ENCODE measurements around the gene KIAA1217.

- TF ChIP-seq POLR2A (IDR thresholded peaks at IDR 0.05), result no peak
- TF ChIP-seq, protein P1, sequence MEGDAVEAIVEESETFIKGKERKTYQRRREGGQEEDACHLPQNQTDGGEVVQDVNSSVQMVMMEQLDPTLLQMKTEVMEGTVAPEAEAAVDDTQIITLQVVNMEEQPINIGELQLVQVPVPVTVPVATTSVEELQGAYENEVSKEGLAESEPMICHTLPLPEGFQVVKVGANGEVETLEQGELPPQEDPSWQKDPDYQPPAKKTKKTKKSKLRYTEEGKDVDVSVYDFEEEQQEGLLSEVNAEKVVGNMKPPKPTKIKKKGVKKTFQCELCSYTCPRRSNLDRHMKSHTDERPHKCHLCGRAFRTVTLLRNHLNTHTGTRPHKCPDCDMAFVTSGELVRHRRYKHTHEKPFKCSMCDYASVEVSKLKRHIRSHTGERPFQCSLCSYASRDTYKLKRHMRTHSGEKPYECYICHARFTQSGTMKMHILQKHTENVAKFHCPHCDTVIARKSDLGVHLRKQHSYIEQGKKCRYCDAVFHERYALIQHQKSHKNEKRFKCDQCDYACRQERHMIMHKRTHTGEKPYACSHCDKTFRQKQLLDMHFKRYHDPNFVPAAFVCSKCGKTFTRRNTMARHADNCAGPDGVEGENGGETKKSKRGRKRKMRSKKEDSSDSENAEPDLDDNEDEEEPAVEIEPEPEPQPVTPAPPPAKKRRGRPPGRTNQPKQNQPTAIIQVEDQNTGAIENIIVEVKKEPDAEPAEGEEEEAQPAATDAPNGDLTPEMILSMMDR (IDR thresholded peaks at IDR 0.05), result no peak
These were observed 352.5 kb downstream of the KIAA1217 start for GRCh38 chr10:24561453-24561852.

All from lower leg skin (tissue), 3 donors.